DOHH2 (cell line): ENCODE data around the gene PCED1B.

Experiments used
- CTCF ChIP-seq: fragments of 200-600 bp; sonication (generic); IDR thresholded peaks from one replicate; pipeline ENCODE4 v1.5.1; 2014; ENCODE audit warnings: antibody characterized with exemption, mild to moderate bottlenecking, low read depth, low read length; ENCODE audit not compliant: poor library complexity, severe bottlenecking
- EZH2phosphoT487 ChIP-seq: fragments of 200-600 bp; sonication (generic); IDR thresholded peaks from 2 replicates; pipeline ENCODE4 v1.6.1; 2017; ENCODE audit warnings: borderline replicate concordance, mild to moderate bottlenecking, antibody characterized with exemption, low read length, moderate library complexity, mixed read lengths

- no peak for TF ChIP-seq CTCF
- no peak for TF ChIP-seq EZH2phosphoT487
These were observed 18.0 kb downstream of the PCED1B start for GRCh38 chr12:47097276-47097896.
